ENCODE measurements around the gene SFTPA2. TPM values are rescaled to one million over a fixed set of nuclear protein-coding genes. Genes with fewer than 3 reads are reported as not detected.

SFTPA2 gene
- total RNA-seq, 1 experiment from 2014 or later = 4.6 TPM

DNA sequence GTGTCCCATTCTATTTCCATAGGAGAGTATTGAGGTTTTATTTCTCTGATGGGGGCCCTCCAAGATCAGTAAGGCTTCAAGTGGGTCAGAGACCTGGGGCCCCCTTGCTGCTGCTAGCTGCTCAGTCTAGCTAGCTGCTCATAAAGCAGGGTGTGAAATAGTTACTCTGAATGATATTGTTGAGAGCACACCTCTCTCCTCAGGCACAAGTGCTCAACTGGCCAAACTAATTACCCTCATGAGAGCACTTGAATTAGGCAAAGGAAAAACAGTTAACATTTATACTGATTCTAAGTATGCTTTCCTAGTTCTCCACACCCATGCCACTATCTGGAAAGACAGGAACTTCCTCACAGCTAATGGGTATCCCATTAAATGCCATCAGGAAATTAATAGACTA lies 45.1 kb upstream of the SFTPA2 start:
- TF ChIP-seq E2F1 (CRISPR knock-in tag; IDR thresholded peaks at IDR 0.05) = no peak
- no peak for TF ChIP-seq KAT7 (CRISPR knock-in tag; IDR thresholded peaks at IDR 0.05; ENCODE audit: borderline replicate concordance)
- TF ChIP-seq ERG (CRISPR knock-in tag; IDR thresholded peaks at IDR 0.05) = no peak
- TF ChIP-seq OVOL2 (CRISPR knock-in tag; IDR thresholded peaks at IDR 0.05; ENCODE audit: borderline replicate concordance) = no peak
- no peak for TF ChIP-seq NFATC4 (CRISPR knock-in tag; IDR thresholded peaks at IDR 0.05)
- no peak for TF ChIP-seq ZNF138 (CRISPR knock-in tag; conservative IDR thresholded peaks at IDR 0.05)
- TF ChIP-seq, protein P1, sequence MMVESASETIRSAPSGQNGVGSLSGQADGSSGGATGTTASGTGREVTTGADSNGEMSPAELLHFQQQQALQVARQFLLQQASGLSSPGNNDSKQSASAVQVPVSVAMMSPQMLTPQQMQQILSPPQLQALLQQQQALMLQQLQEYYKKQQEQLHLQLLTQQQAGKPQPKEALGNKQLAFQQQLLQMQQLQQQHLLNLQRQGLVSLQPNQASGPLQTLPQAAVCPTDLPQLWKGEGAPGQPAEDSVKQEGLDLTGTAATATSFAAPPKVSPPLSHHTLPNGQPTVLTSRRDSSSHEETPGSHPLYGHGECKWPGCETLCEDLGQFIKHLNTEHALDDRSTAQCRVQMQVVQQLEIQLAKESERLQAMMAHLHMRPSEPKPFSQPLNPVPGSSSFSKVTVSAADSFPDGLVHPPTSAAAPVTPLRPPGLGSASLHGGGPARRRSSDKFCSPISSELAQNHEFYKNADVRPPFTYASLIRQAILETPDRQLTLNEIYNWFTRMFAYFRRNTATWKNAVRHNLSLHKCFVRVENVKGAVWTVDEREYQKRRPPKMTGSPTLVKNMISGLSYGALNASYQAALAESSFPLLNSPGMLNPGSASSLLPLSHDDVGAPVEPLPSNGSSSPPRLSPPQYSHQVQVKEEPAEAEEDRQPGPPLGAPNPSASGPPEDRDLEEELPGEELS (CRISPR knock-in tag; IDR thresholded peaks at IDR 0.05) = no peak
- ChIA-PET POLR2A (no interaction called here), CTCF (interaction anchor here (1.3 kb wide), 1 partner anchor 43 kb away, joined by 3 read pairs; no protein-coding TSS in a partner anchor)
- H3K4me1 Mint-ChIP-seq = peaks cover 15% of the 10 kb centered on the region
- DNase-seq (ENCODE audit: low spot score) = no peak
- H3K27me3 Mint-ChIP-seq (ENCODE audit: low read depth) = peaks cover 27% of the 10 kb centered on the region
- H3K9me3 Mint-ChIP-seq = peaks cover 15% of the 10 kb centered on the region
- no peak overlapping the region for H3K4me3 Mint-ChIP-seq
- no peak for ATAC-seq
- peaks cover 12% of the 10 kb centered on the region for H3K36me3 Mint-ChIP-seq
- H3K27ac Mint-ChIP-seq = no peak overlapping the region

GRCh38 chr10:79604294-79604693 lies 44.1 kb upstream of the SFTPA2 start:
- peaks cover 29% of the 10 kb centered on the region for H3K27me3 Mint-ChIP-seq (ENCODE audit: low read depth)
- POLR2A ChIA-PET = no interaction called here
- no peak overlapping the region for H3K4me3 Mint-ChIP-seq
- no peak overlapping the region for H3K27ac Mint-ChIP-seq
- peaks cover 21% of the 10 kb centered on the region for H3K36me3 Mint-ChIP-seq
- CTCF ChIA-PET = no interaction called here
- H3K4me1 Mint-ChIP-seq = peaks cover 22% of the 10 kb centered on the region
- TF ChIP-seq GTF2I (CRISPR knock-in tag; conservative IDR thresholded peaks at IDR 0.05) = no peak
- TF ChIP-seq E2F1 (CRISPR knock-in tag; IDR thresholded peaks at IDR 0.05) = no peak
- no peak for TF ChIP-seq FOXP1 (CRISPR knock-in tag; IDR thresholded peaks at IDR 0.05; ENCODE audit: borderline replicate concordance)
- no peak for TF ChIP-seq JUN (CRISPR knock-in tag; IDR thresholded peaks at IDR 0.05)
- TF ChIP-seq ZNF423 (CRISPR knock-in tag; IDR thresholded peaks at IDR 0.05) = no peak
- no peak for TF ChIP-seq ZNF121 (CRISPR knock-in tag; IDR thresholded peaks at IDR 0.05)
- TF ChIP-seq, protein P1 (CRISPR knock-in tag; IDR thresholded peaks at IDR 0.05) = no peak
- no peak for DNase-seq (ENCODE audit: low spot score)
- no peak for ATAC-seq
- peaks cover 24% of the 10 kb centered on the region for H3K9me3 Mint-ChIP-seq

GRCh38 chr10:79602953-79603352 lies 42.7 kb upstream of the SFTPA2 start:
- Mint-ChIP-seq H3K27ac (no peak overlapping the region), H3K27me3 (ENCODE audit: low read depth) (peaks cover 28% of the 10 kb centered on the region), H3K4me3 (no peak overlapping the region), H3K9me3 (peaks cover 38% of the 10 kb centered on the region), H3K36me3 (peaks cover 34% of the 10 kb centered on the region), H3K4me1 (peaks cover 20% of the 10 kb centered on the region)
- POLR2A ChIA-PET = no interaction called here
- no peak for DNase-seq (ENCODE audit: low spot score)
- CTCF ChIA-PET = no interaction called here
- ATAC-seq = no peak
- TF ChIP-seq E2F5 (CRISPR knock-in tag; IDR thresholded peaks at IDR 0.05) = no peak
- no peak for TF ChIP-seq NFYB (CRISPR knock-in tag; conservative IDR thresholded peaks at IDR 0.05; ENCODE audit: low read depth)
- TF ChIP-seq, protein P2, sequence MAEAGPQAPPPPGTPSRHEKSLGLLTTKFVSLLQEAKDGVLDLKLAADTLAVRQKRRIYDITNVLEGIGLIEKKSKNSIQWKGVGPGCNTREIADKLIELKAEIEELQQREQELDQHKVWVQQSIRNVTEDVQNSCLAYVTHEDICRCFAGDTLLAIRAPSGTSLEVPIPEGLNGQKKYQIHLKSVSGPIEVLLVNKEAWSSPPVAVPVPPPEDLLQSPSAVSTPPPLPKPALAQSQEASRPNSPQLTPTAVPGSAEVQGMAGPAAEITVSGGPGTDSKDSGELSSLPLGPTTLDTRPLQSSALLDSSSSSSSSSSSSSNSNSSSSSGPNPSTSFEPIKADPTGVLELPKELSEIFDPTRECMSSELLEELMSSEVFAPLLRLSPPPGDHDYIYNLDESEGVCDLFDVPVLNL (CRISPR knock-in tag; IDR thresholded peaks at IDR 0.05; ENCODE audit: borderline replicate concordance, low read depth) = no peak
- no peak for TF ChIP-seq TEAD4 (CRISPR knock-in tag; IDR thresholded peaks at IDR 0.05)
- no peak for TF ChIP-seq JUN (CRISPR knock-in tag; IDR thresholded peaks at IDR 0.05)
- no peak for TF ChIP-seq TP53 (CRISPR knock-in tag; IDR thresholded peaks at IDR 0.05)
- no peak for TF ChIP-seq ZNF512 (CRISPR knock-in tag; IDR thresholded peaks at IDR 0.05; ENCODE audit: borderline replicate concordance)
- TF ChIP-seq, protein P3, sequence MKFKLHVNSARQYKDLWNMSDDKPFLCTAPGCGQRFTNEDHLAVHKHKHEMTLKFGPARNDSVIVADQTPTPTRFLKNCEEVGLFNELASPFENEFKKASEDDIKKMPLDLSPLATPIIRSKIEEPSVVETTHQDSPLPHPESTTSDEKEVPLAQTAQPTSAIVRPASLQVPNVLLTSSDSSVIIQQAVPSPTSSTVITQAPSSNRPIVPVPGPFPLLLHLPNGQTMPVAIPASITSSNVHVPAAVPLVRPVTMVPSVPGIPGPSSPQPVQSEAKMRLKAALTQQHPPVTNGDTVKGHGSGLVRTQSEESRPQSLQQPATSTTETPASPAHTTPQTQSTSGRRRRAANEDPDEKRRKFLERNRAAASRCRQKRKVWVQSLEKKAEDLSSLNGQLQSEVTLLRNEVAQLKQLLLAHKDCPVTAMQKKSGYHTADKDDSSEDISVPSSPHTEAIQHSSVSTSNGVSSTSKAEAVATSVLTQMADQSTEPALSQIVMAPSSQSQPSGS (CRISPR knock-in tag; IDR thresholded peaks at IDR 0.05; ENCODE audit: borderline replicate concordance, low read depth) = no peak
